ENCODE results near the gene DGCR6L.
"Not testable (repeated sequence)": the region's sequence is repeated elsewhere in the genome, so short reads cannot be mapped to it uniquely, and the experiment has no call there.

DGCR6L gene

DNA sequence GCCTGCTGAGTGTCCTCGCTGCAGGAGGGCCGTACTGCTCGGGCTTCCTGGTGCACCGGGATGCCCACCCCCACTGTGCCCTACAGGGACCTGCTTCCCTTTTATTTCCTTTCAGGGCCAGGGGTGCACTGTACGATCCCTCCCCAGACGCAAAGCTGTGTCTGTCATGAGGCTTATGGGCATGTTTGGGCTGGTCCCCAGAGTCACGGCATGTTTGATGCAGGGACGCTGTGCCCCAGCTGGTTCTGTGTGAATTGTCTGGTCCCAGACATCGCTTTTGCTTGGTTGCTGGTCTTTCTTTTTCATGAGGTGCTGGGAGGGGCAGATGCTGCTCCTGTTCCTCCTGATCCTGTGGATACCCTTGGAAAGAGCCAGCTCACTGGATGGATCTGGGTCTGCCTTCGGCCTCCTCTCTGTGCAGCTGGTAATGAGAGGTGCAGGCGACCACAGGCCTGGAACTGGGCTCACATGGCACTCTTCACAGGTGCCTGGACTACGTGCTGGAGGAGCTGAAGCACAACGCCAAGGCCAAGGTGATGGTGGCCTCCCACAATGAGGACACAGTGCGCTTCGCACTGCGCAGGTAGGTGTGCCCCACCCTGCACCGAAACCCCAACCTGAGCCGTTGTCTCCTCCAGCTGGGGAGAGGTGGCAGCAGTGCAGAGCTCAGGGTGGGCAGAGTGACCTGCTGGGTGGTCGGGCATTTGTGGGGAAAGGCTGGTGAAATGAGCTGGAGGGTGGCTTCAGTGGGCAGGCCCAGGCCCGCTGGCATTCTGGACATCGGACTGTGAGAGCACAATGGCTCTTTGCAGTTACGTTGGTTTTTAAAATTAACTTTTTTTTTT is 10.8 kb downstream of the DGCR6L start:
- DNase-seq (ENCODE audit: low read depth in 3 of 3): not testable (repeated sequence)

GRCh38 chr22:20307448-20308447 is 12.1 kb downstream of the DGCR6L start:
- DNase-seq (ENCODE audit: low read depth in 3 of 3): not testable (repeated sequence)

DNA sequence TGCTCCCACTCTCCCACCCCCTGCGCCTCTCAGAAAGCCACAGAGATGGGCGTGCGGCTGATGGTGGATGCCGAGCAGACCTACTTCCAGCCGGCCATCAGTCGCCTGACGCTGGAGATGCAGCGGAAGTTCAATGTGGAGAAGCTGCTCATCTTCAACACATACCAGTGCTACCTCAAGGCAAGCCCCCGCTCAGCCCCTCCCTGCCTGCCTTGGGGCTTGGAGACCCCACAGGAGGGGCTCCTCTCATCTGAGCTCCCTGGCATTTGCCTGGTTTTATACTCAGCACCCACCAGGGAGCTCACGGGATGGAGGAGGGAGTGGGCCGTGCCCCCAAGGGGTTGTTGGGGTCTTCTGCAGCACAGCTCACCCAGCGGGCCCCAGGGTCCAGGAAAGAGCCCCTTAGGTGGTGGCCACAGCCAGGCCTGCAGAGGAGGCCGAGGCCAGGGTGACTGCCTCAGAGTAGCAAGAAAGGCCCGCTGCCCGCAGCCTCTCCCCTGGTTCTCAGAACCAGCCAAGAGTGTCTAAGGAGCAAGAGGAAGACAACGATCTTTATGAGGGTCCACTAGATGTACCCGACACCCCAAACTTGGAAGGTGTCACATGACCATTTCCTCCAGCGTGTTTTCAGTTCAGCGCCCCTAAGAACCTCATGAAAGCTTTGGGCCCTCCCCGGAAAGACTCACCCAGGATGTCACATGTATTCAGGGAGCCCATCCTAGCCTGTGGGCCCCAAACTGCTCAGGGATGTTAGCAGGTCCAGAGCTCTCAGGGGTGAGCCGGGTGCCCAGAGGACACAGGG is 13.0 kb downstream of the DGCR6L start:
- DNase-seq (ENCODE audit: low read depth in 3 of 3): not testable (repeated sequence)

DNA sequence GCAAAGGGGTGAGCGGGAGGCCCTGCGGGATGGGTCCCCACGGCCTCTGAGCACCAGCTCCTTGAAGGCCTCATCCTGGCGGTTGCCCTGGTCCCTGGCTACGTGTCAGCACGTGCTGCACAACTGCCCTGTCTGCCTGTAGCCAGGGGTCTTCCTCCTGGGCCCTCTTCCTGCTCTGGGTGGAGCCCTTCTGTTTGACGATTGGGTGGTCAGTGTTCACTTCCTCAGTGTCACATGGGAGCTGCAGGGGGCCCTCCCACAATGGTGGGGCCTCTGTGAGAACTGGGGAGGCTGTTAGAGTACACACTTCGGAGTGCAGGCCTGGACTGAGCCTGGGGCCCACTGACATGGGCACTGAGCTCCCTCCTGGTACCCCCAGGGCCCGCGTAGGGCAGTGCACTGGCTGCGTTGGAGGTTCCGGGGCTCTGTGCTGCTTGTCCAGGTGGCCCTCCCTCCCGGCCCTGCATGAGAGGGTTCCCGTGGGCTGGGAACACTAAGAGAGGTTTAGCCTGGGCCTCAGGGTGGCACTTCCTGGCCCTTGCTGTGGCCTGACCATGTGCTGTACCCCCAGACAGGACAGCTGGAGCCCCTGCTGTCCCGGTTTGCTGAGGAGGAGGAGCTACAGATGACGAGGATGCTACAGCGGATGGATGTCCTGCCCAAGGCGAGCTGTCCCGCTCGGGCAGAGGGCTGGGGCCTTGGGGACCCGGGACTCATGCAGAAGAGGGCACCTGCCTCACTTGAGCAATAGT is 13.8 kb downstream of the DGCR6L start:
- DNase-seq (ENCODE audit: low read depth in 3 of 3): no peak

GRCh38 chr22:20305230-20305893 is 14.5 kb downstream of the DGCR6L start:
- DNase-seq (ENCODE audit: low read depth in 3 of 3): not testable (repeated sequence)

- DNase-seq (ENCODE audit: low read depth in 3 of 3): no peak
Measured at GRCh38 chr22:20304646-20305045, 15.2 kb downstream of the DGCR6L start.

GRCh38 chr22:20303229-20303534 is 16.7 kb downstream of the DGCR6L start:
- DNase-seq (ENCODE audit: low read depth in 3 of 3): not testable (repeated sequence)

GRCh38 chr22:20302438-20303228 is 17.2 kb downstream of the DGCR6L start:
- DNase-seq (ENCODE audit: low read depth in 3 of 3): no peak

- DNase-seq (ENCODE audit: low read depth in 3 of 3): no peak
Measured at GRCh38 chr22:20299746-20300136, 20.1 kb downstream of the DGCR6L start.

- peak; percentile 80 to 88 (median 83) for DNase-seq (ENCODE audit: low read depth in 3 of 3)
Measured at GRCh38 chr22:20298803-20299745, 20.8 kb downstream of the DGCR6L start.

GRCh38 chr22:20298110-20298802 is 21.6 kb downstream of the DGCR6L start:
- no peak for DNase-seq (ENCODE audit: low read depth in 3 of 3)

- DNase-seq (ENCODE audit: low read depth in 3 of 3): no peak
Measured at GRCh38 chr22:20297414-20298109, 22.3 kb downstream of the DGCR6L start.

- no peak for DNase-seq (ENCODE audit: low read depth in 3 of 3)
Measured at GRCh38 chr22:20296598-20296997, 23.3 kb downstream of the DGCR6L start.

GRCh38 chr22:20295262-20296064 is 24.4 kb downstream of the DGCR6L start:
- DNase-seq (ENCODE audit: low read depth in 3 of 3): no peak

DNA sequence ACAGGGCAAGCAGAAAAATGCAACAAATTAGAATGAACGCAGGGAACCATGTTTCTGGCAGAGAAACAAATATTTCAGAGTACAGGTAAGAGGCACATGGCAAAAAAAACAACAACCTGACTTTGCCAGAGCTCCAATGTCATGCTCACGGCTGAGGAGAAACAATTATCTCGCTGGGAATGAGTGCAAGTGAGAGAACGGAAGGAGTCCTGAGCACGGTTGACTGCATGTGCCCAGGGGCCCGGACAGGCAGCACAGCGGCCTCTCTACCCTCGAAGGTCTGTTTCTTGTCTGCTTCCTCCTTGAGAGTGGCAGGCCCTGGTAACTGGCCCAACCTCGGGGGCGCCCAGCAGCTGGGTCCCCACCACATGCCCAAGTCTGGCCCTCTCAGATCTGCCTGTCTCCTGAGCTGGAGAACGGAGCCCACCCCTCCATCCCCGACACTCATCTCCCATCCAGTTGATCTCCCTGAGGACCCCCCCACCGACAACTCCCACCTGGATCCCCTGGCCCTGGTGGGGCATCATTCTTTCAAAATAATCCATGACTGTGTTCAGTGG is 27.1 kb downstream of the DGCR6L start:
- no peak for DNase-seq (ENCODE audit: low read depth in 3 of 3)

DNA sequence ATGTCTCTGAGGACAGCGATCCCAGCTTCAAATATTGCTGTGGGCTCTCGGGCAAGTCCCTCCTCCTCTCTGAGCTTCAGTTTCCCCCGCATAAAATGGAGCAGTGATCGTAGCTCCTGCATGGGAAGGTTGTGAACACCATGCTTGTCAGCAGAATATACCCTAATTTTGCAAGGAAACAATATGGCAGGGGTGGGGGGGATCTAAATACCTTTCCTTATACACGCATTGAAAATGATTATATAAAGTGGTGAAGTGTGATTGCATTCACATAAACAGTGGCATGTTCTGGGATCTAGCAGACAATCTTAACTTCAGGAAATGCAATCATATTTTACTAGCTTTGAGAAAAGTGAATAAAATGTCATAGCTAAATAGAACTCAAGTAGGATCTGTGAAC is 27.8 kb downstream of the DGCR6L start:
- no peak for DNase-seq (ENCODE audit: low read depth in 3 of 3)

Data from stimulated activated CD4-positive, alpha-beta T cell treated with anti-CD3 and anti-CD28 coated beads, TNF-alpha, amount 100 ng/mL, for 48 hours (primary cell).